Measurements from ENCODE around the gene COL25A1.

COL25A1 gene

GRCh38 chr4:109020861-109021260 lies 281.6 kb downstream of the COL25A1 start:
- Mint-ChIP-seq H3K9me3 (peaks cover 30% of the 10 kb centered on the region), H3K36me3 (ENCODE audit: low read depth) (no peaks in the 10 kb centered on the region), H3K4me1 (ENCODE audit: low read depth) (no peaks in the 10 kb centered on the region), H3K27ac (no peak overlapping the region), H3K4me3 (no peak overlapping the region), H3K27me3 (no peaks in the 10 kb centered on the region)
- intact Hi-C loops (cut with micrococcal nuclease) = no loop called here

GRCh38 chr4:109016200-109016599 lies 286.3 kb downstream of the COL25A1 start:
- Mint-ChIP-seq H3K4me1 (ENCODE audit: low read depth) (no peaks in the 10 kb centered on the region), H3K4me3 (no peak overlapping the region)

GRCh38 chr4:109015413-109015810 lies 287.0 kb downstream of the COL25A1 start:
- no peaks in the 10 kb centered on the region for H3K9me3 Mint-ChIP-seq
- no peaks in the 10 kb centered on the region for H3K36me3 Mint-ChIP-seq (ENCODE audit: low read depth)
- intact Hi-C loops (cut with micrococcal nuclease) = no loop called here
- no peak overlapping the region for H3K4me3 Mint-ChIP-seq
- H3K4me1 Mint-ChIP-seq (ENCODE audit: low read depth) = no peaks in the 10 kb centered on the region
- H3K27me3 Mint-ChIP-seq = no peaks in the 10 kb centered on the region
- no peak overlapping the region for H3K27ac Mint-ChIP-seq

More at GRCh38 chr4:109016200-109016599, 286.3 kb downstream of the COL25A1 start:
- Mint-ChIP-seq H3K9me3 (peaks cover 7% of the 10 kb centered on the region), H3K27ac (no peak overlapping the region), H3K27me3 (no peaks in the 10 kb centered on the region), H3K36me3 (ENCODE audit: low read depth) (no peaks in the 10 kb centered on the region)
- intact Hi-C loops (cut with micrococcal nuclease) = no loop called here

- Mint-ChIP-seq H3K4me1 (ENCODE audit: low read depth) (no peaks in the 10 kb centered on the region), H3K36me3 (ENCODE audit: low read depth) (no peaks in the 10 kb centered on the region), H3K9me3 (no peaks in the 10 kb centered on the region), H3K27me3 (no peaks in the 10 kb centered on the region), H3K27ac (no peak overlapping the region), H3K4me3 (no peak overlapping the region)
- intact Hi-C loops (cut with micrococcal nuclease) = no loop called here
Observed at GRCh38 chr4:109014593-109015412, 287.7 kb downstream of the COL25A1 start.

- Mint-ChIP-seq H3K36me3 (ENCODE audit: low read depth) (no peaks in the 10 kb centered on the region), H3K4me1 (ENCODE audit: low read depth) (no peaks in the 10 kb centered on the region), H3K27ac (no peak overlapping the region), H3K27me3 (no peaks in the 10 kb centered on the region), H3K4me3 (no peak overlapping the region), H3K9me3 (no peaks in the 10 kb centered on the region)
- intact Hi-C loops (cut with micrococcal nuclease) = no loop called here
Observed at GRCh38 chr4:109012286-109012880, 290.1 kb downstream of the COL25A1 start.

GRCh38 chr4:109011241-109012026 lies 291.0 kb downstream of the COL25A1 start:
- Mint-ChIP-seq H3K36me3 (ENCODE audit: low read depth) (no peaks in the 10 kb centered on the region), H3K4me1 (ENCODE audit: low read depth) (no peaks in the 10 kb centered on the region), H3K9me3 (no peaks in the 10 kb centered on the region), H3K27ac (no peak overlapping the region), H3K27me3 (no peaks in the 10 kb centered on the region), H3K4me3 (no peak overlapping the region)
- intact Hi-C loops (cut with micrococcal nuclease) = no loop called here

- Mint-ChIP-seq H3K27ac (no peak overlapping the region), H3K9me3 (no peaks in the 10 kb centered on the region), H3K36me3 (ENCODE audit: low read depth) (no peaks in the 10 kb centered on the region), H3K4me1 (ENCODE audit: low read depth) (peaks cover 5% of the 10 kb centered on the region), H3K27me3 (no peaks in the 10 kb centered on the region), H3K4me3 (no peak overlapping the region)
- intact Hi-C loops (cut with micrococcal nuclease) = no loop called here
Observed at GRCh38 chr4:109010521-109010920, 291.9 kb downstream of the COL25A1 start.

- no peaks in the 10 kb centered on the region for H3K9me3 Mint-ChIP-seq
- H3K4me1 Mint-ChIP-seq (ENCODE audit: low read depth) = peaks cover 7% of the 10 kb centered on the region
- no peaks in the 10 kb centered on the region for H3K27me3 Mint-ChIP-seq
- intact Hi-C loops (cut with micrococcal nuclease) = no loop called here
- H3K4me3 Mint-ChIP-seq = no peak overlapping the region
- H3K36me3 Mint-ChIP-seq (ENCODE audit: low read depth) = no peaks in the 10 kb centered on the region
- no peak overlapping the region for H3K27ac Mint-ChIP-seq
Observed at GRCh38 chr4:109009909-109010308, 292.5 kb downstream of the COL25A1 start.

GRCh38 chr4:109007976-109008375 lies 294.5 kb downstream of the COL25A1 start:
- Mint-ChIP-seq H3K4me3 (no peak overlapping the region), H3K27ac (no peak overlapping the region), H3K27me3 (no peaks in the 10 kb centered on the region), H3K36me3 (ENCODE audit: low read depth) (no peaks in the 10 kb centered on the region), H3K4me1 (ENCODE audit: low read depth) (peaks cover 7% of the 10 kb centered on the region), H3K9me3 (no peaks in the 10 kb centered on the region)
- intact Hi-C loops (cut with micrococcal nuclease) = no loop called here

- intact Hi-C loops (cut with micrococcal nuclease) = no loop called here
- no peak overlapping the region for H3K4me3 Mint-ChIP-seq
- no peaks in the 10 kb centered on the region for H3K36me3 Mint-ChIP-seq (ENCODE audit: low read depth)
- H3K27me3 Mint-ChIP-seq = no peaks in the 10 kb centered on the region
- H3K9me3 Mint-ChIP-seq = no peaks in the 10 kb centered on the region
- H3K4me1 Mint-ChIP-seq (ENCODE audit: low read depth) = peaks cover 7% of the 10 kb centered on the region
- H3K27ac Mint-ChIP-seq = no peak overlapping the region
Observed at GRCh38 chr4:109005523-109005922, 296.9 kb downstream of the COL25A1 start.

GRCh38 chr4:109004418-109004817 lies 298.0 kb downstream of the COL25A1 start:
- H3K27ac Mint-ChIP-seq = no peak overlapping the region
- H3K36me3 Mint-ChIP-seq (ENCODE audit: low read depth) = no peaks in the 10 kb centered on the region
- H3K4me3 Mint-ChIP-seq = no peak overlapping the region
- H3K4me1 Mint-ChIP-seq (ENCODE audit: low read depth) = peaks cover 7% of the 10 kb centered on the region
- H3K9me3 Mint-ChIP-seq = no peaks in the 10 kb centered on the region
- intact Hi-C loops (cut with micrococcal nuclease) = no loop called here
- no peaks in the 10 kb centered on the region for H3K27me3 Mint-ChIP-seq

GRCh38 chr4:109003964-109004363 lies 298.5 kb downstream of the COL25A1 start:
- H3K27ac Mint-ChIP-seq = no peak overlapping the region
- H3K4me1 Mint-ChIP-seq (ENCODE audit: low read depth) = peaks cover 7% of the 10 kb centered on the region
- no peaks in the 10 kb centered on the region for H3K27me3 Mint-ChIP-seq
- intact Hi-C loops (cut with micrococcal nuclease) = no loop called here
- H3K36me3 Mint-ChIP-seq (ENCODE audit: low read depth) = no peaks in the 10 kb centered on the region
- no peak overlapping the region for H3K4me3 Mint-ChIP-seq
- no peaks in the 10 kb centered on the region for H3K9me3 Mint-ChIP-seq

- H3K4me3 Mint-ChIP-seq = no peak overlapping the region
- peaks cover 13% of the 10 kb centered on the region for H3K9me3 Mint-ChIP-seq
- H3K4me1 Mint-ChIP-seq (ENCODE audit: low read depth) = no peaks in the 10 kb centered on the region
- no peak overlapping the region for H3K27ac Mint-ChIP-seq
- H3K36me3 Mint-ChIP-seq (ENCODE audit: low read depth) = no peaks in the 10 kb centered on the region
- no peaks in the 10 kb centered on the region for H3K27me3 Mint-ChIP-seq
- intact Hi-C loops (cut with micrococcal nuclease) = no loop called here
Observed at GRCh38 chr4:108991551-108992328, 310.7 kb downstream of the COL25A1 start.

Data from dendritic cell treated with granulocyte-macrophage colony-stimulating factor and Interleukin-4, amounts not matched to agents 40 ng/mL and 50 ng/mL, for 4 days (primary cell).